Kidney capillary endothelial cell (primary cell): ENCODE results near the gene PHKB.
"Not testable (repeated sequence)": the region's sequence is repeated elsewhere in the genome, so short reads cannot be mapped to it uniquely, and the experiment has no call there.

Source experiments
- DNase-seq: peaks from one replicate; pipeline ENCODE4 v3.0.0-alpha.2; 2018; ENCODE audit warnings: low spot score

PHKB gene

DNA sequence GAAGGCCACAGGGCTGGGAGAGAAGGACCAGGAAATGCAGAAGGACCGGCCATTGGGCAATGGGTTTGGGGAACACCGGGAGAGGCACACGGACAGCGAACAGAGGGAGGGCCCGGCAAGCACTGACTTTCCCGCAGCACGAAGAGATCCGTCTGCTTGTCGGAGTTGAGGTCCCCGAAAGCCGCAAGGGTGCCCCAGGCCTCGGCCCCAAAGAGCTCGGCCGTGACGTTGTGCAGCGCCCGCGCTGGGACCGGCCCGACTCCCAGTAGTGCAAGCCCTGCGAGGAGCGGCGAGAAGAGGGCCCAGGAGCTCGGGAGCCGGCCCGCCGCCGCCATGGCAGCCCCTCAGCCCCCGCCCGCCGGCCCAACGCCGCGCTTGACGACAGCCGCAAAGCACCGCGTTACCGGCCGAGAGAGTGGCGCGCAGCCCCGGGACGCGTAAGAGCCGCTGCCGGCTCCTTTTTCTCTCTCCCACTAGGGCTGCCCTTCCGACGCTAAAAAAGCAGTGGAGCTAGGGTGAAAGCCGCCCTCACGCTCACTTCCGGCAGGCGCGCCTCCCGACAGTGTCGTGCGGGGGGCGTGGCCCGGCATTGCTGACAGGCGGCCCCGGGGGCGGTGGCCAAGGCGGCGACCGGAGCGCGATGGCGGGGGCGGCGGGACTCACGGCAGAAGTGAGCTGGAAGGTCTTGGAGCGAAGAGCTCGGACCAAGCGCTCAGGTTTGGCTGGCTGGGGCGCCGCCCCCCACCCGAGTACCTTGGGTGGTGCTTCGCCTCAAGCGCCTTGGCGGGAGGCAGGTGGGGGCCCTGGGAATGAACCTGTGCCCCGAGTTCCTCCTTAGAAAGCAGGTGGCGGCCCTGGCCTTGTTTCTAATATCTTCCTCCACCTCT lies at the start of gene PHKB, which contains the start of gene ITFG1:
PHKB (plus strand) TSS at position 621 of the 887 bp plus-strand sequence; CDS start at position 641, 20 bp downstream.
ITFG1 (minus strand) TSS at position 353 of the 887 bp plus-strand sequence; CDS start at position 335, 18 bp downstream.
- peak; percentile 89 for DNase-seq

GRCh38 chr16:47413041-47413440 lies 48.1 kb upstream of the PHKB start:
- DNase-seq: no peak

DNA sequence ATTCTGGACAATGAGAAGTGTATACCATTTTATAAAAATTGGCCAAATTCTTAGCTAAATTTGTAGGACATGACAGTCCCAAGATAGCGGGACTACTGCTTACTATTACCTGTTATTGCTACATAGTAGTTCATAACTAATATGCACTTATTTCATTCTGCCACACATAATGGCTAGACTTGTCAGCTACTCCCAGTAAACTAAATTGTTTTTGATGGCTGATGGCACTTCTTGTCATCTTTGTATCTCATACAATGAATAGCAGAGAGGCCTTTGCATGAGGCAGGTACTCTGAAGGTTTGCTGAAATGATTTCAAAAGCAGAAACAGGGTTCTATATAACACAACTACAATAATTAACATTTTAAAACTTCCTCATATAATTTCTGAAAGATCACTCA lies 44.3 kb upstream of the PHKB start:
- DNase-seq: no peak

GRCh38 chr16:47424846-47425245 lies 36.3 kb upstream of the PHKB start:
- DNase-seq: no peak

DNA sequence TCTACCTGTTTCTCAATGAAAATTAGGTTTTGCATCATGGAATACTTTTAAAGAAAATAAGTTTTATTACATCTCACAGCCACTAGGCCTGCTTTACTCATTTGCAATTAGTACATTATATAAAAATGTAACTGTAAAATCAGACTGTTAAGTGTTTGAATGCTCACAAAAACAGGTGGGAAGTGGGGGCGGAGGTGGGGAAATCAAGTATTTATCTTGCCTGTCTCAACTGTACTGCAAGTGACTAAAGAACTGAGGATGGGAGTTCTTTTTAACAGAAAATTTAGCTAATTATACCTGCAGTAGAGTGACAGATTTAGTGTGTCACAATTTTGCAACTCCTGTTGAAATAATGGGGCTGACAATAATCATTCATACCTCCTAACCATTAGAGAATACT lies 34.3 kb upstream of the PHKB start:
- no peak for DNase-seq

DNA sequence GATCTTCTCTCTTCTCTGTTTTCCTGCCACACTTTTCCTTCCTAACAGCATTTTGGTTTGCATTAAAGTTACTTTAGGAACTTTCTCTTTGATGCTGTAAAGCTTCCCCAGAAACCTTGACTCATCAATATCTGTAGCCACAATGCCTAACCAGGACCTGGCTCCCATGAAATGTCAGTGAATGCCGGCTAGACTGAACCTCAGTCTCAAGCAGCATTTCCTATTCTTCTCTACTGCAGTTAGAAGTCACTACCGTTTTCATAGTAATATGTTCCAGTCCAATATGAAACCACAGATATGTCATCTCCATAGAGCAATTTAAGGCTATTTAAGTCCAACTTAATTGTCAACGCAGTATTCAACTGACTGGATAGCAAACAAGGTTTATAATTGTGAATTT lies 29.2 kb upstream of the PHKB start:
- DNase-seq: no peak

GRCh38 chr16:47434274-47434673 lies 26.9 kb upstream of the PHKB start:
- not testable (repeated sequence) for DNase-seq

- DNase-seq: not testable (repeated sequence)
Observed at GRCh38 chr16:47440066-47440465, 21.1 kb upstream of the PHKB start.

- DNase-seq: not testable (repeated sequence)
Observed at GRCh38 chr16:47442884-47443283, 18.2 kb upstream of the PHKB start.

- no peak for DNase-seq
Observed at GRCh38 chr16:47446431-47446830, 14.7 kb upstream of the PHKB start.

GRCh38 chr16:47448830-47449575 lies 12.1 kb upstream of the PHKB start:
- DNase-seq: no peak

DNA sequence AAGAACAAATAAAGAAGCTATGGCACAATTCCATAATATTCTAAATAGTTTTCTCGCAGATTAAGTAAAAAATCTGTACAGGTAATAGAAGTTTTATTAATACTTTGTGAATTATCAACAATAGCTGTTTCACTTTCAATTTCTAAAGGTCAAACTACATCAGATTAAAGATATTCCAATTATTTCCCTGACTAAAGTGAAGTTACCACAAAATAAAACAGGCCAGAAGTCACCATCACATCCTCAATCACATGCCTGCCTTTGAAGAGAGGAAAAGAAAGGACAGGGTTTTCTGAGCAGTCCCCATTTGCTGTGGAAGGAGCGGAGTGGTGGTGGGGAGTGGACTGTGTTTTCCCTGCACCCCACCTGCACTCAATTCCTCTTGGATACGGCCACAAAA lies 11.3 kb upstream of the PHKB start:
- no peak for DNase-seq

- no peak for DNase-seq
Observed at GRCh38 chr16:47458331-47458730, 2.8 kb upstream of the PHKB start.

GRCh38 chr16:47459603-47460002 lies 1.5 kb upstream of the PHKB start:
- no peak for DNase-seq

- DNase-seq: no peak
Observed at GRCh38 chr16:47460359-47460710, 796 bp upstream of the PHKB start.

DNA sequence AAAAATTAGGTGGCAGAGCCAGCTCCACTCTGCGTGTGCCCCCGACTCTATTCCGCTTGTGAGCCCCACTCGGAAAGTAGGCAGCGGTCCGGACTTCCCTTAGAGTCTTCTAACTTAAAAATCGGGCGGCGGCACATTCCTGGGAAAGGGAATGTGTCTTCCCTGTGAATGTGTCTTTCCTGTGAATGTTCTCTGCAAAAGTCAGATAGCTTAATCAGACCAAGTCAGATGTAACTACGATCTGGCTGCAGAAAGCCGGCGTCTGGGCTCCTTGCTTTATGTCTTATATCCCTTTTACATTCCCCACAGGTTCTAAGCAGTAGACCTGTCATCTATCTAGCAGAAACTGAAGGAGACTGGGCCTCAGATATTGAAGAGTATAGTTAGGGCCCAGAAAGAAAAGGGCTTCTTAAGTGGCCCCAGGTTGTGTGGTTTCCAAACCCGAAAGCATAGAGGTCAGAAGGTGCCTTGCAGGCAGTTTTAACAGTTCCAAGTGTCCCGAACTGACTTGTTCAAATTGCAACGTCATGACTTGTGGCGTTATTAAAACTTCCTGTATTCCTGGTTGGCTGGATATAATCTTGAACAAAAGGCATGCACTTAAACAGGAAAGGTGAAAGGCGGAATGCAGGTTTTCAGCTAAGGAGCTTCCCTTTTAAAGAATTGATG lies 601 bp downstream of the PHKB start:
- peak; percentile 57 for DNase-seq

GRCh38 chr16:47463771-47464624 lies 2.9 kb downstream of the PHKB start:
- DNase-seq: no peak

GRCh38 chr16:47465919-47466630 lies 4.9 kb downstream of the PHKB start:
- DNase-seq: no peak

DNA sequence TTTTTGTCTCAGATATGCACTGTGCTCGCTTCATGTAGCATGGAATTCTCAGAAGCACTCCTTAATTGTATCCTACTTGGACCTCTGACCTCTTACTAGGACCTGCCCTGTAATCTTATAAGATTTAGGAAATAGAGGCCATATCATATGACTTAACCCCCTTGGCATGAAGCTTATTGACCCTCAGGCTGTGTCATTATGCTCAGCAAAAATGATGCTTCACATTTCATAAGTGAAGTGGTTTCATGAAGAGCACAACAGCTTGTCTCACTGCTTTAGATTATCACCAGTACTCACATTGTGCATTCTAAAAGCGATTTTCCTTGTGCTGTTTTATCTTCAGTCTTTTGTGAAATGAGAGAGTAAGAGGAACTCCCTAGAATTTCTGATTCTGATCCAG lies 6.4 kb downstream of the PHKB start:
- DNase-seq: no peak

DNA sequence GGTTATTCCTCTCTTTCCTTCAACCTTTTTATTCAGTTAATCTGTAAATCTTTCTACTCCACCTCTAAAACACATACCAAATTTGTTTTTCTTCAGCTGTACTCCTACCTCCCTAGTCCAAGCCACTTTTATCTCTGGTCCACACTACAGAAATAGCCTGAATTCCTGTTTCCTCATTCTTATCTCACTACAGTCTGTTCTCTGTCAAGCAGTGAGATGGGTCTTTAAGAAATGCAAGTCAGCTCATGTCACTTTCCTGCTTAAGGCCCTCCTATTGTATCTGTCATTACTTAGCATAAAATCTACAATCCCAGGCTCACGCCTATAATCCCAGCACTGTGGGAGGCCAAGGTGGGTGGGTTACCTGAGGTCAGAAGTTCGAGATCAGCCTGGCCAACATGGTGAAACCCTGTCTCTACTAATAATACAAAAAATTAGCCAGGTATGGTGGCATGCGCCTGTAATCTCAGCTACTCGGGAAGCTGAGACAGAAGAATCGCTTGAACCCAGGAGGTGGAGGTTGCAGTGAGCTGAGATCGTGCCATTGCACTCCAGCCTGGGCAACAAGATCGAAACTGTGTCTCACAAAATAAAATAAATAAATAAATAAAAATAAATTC lies 7.0 kb downstream of the PHKB start:
- DNase-seq: not testable (repeated sequence)

- DNase-seq: no peak
Observed at GRCh38 chr16:47469227-47469626, 8.1 kb downstream of the PHKB start.
